SK-N-SH treated with all-trans-retinoic acid at 6 μM for 48 hours (cell line): Measurements from ENCODE around the gene HOXA13.

Experiments
- ATAC-seq: fragments of 200-7000 bp; cut with Tn5 transposase; 3 replicates; pipeline ENCODE4 v1.9.1; 2020; ENCODE audit warnings: mild to moderate bottlenecking, moderate library complexity
- ARNTL ChIP-seq: fragments of 450-650 bp; formaldehyde crosslinking; IDR thresholded peaks from 2 replicates; pipeline ENCODE4 v1.5.0; 2020; ENCODE audit warnings: low read depth, mild to moderate bottlenecking, moderate library complexity, borderline replicate concordance
- GLIS3 ChIP-seq: fragments of 250-450 bp; sonication (Bioruptor Pico); IDR thresholded peaks from 2 replicates; pipeline ENCODE4 v1.5.0; 2020; ENCODE audit warnings: mild to moderate bottlenecking, moderate library complexity
- ISL1 ChIP-seq: fragments of 250-450 bp; sonication (Bioruptor Pico); IDR thresholded peaks from 2 replicates; pipeline ENCODE4 v2.1.2; 2022; ENCODE audit warnings: mild to moderate bottlenecking, moderate library complexity
- OSR1 ChIP-seq: fragments of 250-450 bp; sonication (Bioruptor Pico); IDR thresholded peaks from 2 replicates; pipeline ENCODE4 v1.8.0; 2022; ENCODE audit warnings: moderate library complexity, mild to moderate bottlenecking, inconsistent platforms
- PATZ1 ChIP-seq: fragments of 250-450 bp; sonication (Bioruptor Pico); IDR thresholded peaks from 2 replicates; pipeline ENCODE4 v1.8.0; 2020; ENCODE audit warnings: mild to moderate bottlenecking, moderate library complexity, borderline replicate concordance
- PPARA ChIP-seq: fragments of 250-450 bp; sonication (Bioruptor Pico); IDR thresholded peaks from 2 replicates; pipeline ENCODE4 v1.5.0; 2020; ENCODE audit warnings: mild to moderate bottlenecking, borderline replicate concordance
- RARB ChIP-seq: fragments of 250-450 bp; sonication (Bioruptor Pico); IDR thresholded peaks from 2 replicates; pipeline ENCODE4 v1.8.0; 2021; ENCODE audit warnings: mild to moderate bottlenecking, moderate library complexity
- SNAI2 ChIP-seq: fragments of 250-450 bp; sonication (Bioruptor Pico); IDR thresholded peaks from 2 replicates; pipeline ENCODE4 v1.5.0; 2020; ENCODE audit warnings: mild to moderate bottlenecking, moderate library complexity
- TCF4 ChIP-seq: fragments of 250-450 bp; sonication (Bioruptor Pico); IDR thresholded peaks from 2 replicates; pipeline ENCODE4 v1.8.0; 2021; ENCODE audit warnings: mild to moderate bottlenecking, moderate library complexity, borderline replicate concordance
- TOX ChIP-seq: fragments of 250-450 bp; sonication (Bioruptor Pico); IDR thresholded peaks from 2 replicates; pipeline ENCODE4 v1.8.0; 2021; ENCODE audit warnings: mild to moderate bottlenecking, moderate library complexity, borderline replicate concordance
- ZC3H10 ChIP-seq: fragments of 250-450 bp; sonication (Bioruptor Pico); IDR thresholded peaks from 2 replicates; pipeline ENCODE4 v1.5.1; 2021; ENCODE audit warnings: mild to moderate bottlenecking, moderate library complexity
- ZFP3 ChIP-seq: fragments of 250-450 bp; sonication (Bioruptor Pico); IDR thresholded peaks from 2 replicates; pipeline ENCODE4 v1.5.0; 2020; ENCODE audit warnings: mild to moderate bottlenecking, moderate library complexity
- ZFP30 ChIP-seq: fragments of 450-650 bp; formaldehyde crosslinking; IDR thresholded peaks from 2 replicates; pipeline ENCODE4 v1.5.0; 2022; ENCODE audit warnings: mild to moderate bottlenecking, moderate library complexity
- ZNF70 ChIP-seq: fragments of 450-650 bp; formaldehyde crosslinking; IDR thresholded peaks from 2 replicates; pipeline ENCODE4 v1.5.0; 2020; ENCODE audit warnings: mild to moderate bottlenecking, moderate library complexity
- ZNF8 ChIP-seq: fragments of 450-650 bp; formaldehyde crosslinking; IDR thresholded peaks from 2 replicates; pipeline ENCODE4 v1.5.0; 2020; ENCODE audit warnings: mild to moderate bottlenecking, moderate library complexity
- TF ChIP-seq, protein P1 (sequence below): fragments of 250-450 bp; sonication (Bioruptor Pico); IDR thresholded peaks from 2 replicates; pipeline ENCODE4 v1.5.1; 2020; ENCODE audit warnings: low read depth, mild to moderate bottlenecking, moderate library complexity
- TF ChIP-seq, protein P2 (sequence below): fragments of 250-450 bp; sonication (Bioruptor Pico); IDR thresholded peaks from 2 replicates; pipeline ENCODE4 v1.5.1; 2021; ENCODE audit warnings: mild to moderate bottlenecking, moderate library complexity
- TF ChIP-seq, protein P3 (sequence below): fragments of 250-450 bp; sonication (Bioruptor Pico); IDR thresholded peaks from 2 replicates; pipeline ENCODE4 v1.5.0; 2020; ENCODE audit warnings: mild to moderate bottlenecking, moderate library complexity
- TF ChIP-seq, protein P4 (sequence below): fragments of 250-450 bp; sonication (Bioruptor Pico); IDR thresholded peaks from 2 replicates; pipeline ENCODE4 v1.8.0; 2021; ENCODE audit warnings: low read depth, mild to moderate bottlenecking, moderate library complexity, borderline replicate concordance

HOXA13 gene

DNA sequence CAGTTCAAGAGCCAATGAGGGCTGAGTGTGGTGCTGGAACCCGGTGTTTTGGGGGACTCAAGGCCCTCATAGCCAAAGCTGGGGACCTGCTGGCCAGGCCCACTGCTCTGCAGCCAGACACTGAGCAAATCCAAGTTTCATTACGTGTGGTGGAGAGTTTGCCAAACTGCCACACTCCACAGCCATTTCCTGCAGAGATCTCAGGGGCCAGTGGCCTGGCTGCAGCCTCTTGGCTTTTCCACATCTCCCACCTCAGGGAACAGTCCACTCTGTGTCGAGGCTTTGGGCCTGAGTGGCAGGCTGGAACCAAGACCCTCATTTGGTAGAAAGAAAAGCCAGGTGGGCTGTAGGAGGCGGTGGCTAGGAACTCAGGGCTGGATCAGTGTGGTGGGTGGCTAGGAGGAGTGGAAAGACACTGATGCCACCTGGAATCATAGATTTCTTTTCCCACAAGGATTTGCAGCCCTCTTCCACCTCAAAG is 18.1 kb downstream of the HOXA13 start:
- ATAC-seq: no peak
- TF ChIP-seq ZNF70 (CRISPR knock-in tag) (no peak), OSR1 (CRISPR knock-in tag) (no peak), ARNTL (CRISPR knock-in tag) (no peak), TCF4 (CRISPR knock-in tag) (no peak), ZC3H10 (CRISPR knock-in tag) (no peak), TOX (CRISPR knock-in tag) (no peak), RARB (CRISPR knock-in tag) (no peak), ZFP3 (CRISPR knock-in tag) (no peak), ZNF8 (CRISPR knock-in tag) (no peak), PATZ1 (CRISPR knock-in tag) (no peak), PPARA (CRISPR knock-in tag) (no peak), SNAI2 (CRISPR knock-in tag) (no peak), ISL1 (CRISPR knock-in tag) (no peak), ZFP30 (no peak), GLIS3 (CRISPR knock-in tag) (no peak)
- TF ChIP-seq, protein P1, sequence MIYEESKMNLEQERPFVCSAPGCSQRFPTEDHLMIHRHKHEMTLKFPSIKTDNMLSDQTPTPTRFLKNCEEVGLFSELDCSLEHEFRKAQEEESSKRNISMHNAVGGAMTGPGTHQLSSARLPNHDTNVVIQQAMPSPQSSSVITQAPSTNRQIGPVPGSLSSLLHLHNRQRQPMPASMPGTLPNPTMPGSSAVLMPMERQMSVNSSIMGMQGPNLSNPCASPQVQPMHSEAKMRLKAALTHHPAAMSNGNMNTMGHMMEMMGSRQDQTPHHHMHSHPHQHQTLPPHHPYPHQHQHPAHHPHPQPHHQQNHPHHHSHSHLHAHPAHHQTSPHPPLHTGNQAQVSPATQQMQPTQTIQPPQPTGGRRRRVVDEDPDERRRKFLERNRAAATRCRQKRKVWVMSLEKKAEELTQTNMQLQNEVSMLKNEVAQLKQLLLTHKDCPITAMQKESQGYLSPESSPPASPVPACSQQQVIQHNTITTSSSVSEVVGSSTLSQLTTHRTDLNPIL (CRISPR knock-in tag): no peak
- TF ChIP-seq, protein P2, sequence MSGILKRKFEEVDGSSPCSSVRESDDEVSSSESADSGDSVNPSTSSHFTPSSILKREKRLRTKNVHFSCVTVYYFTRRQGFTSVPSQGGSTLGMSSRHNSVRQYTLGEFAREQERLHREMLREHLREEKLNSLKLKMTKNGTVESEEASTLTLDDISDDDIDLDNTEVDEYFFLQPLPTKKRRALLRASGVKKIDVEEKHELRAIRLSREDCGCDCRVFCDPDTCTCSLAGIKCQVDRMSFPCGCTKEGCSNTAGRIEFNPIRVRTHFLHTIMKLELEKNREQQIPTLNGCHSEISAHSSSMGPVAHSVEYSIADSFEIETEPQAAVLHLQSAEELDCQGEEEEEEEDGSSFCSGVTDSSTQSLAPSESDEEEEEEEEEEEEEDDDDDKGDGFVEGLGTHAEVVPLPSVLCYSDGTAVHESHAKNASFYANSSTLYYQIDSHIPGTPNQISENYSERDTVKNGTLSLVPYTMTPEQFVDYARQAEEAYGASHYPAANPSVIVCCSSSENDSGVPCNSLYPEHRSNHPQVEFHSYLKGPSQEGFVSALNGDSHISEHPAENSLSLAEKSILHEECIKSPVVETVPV (CRISPR knock-in tag): no peak
- TF ChIP-seq, protein P3, sequence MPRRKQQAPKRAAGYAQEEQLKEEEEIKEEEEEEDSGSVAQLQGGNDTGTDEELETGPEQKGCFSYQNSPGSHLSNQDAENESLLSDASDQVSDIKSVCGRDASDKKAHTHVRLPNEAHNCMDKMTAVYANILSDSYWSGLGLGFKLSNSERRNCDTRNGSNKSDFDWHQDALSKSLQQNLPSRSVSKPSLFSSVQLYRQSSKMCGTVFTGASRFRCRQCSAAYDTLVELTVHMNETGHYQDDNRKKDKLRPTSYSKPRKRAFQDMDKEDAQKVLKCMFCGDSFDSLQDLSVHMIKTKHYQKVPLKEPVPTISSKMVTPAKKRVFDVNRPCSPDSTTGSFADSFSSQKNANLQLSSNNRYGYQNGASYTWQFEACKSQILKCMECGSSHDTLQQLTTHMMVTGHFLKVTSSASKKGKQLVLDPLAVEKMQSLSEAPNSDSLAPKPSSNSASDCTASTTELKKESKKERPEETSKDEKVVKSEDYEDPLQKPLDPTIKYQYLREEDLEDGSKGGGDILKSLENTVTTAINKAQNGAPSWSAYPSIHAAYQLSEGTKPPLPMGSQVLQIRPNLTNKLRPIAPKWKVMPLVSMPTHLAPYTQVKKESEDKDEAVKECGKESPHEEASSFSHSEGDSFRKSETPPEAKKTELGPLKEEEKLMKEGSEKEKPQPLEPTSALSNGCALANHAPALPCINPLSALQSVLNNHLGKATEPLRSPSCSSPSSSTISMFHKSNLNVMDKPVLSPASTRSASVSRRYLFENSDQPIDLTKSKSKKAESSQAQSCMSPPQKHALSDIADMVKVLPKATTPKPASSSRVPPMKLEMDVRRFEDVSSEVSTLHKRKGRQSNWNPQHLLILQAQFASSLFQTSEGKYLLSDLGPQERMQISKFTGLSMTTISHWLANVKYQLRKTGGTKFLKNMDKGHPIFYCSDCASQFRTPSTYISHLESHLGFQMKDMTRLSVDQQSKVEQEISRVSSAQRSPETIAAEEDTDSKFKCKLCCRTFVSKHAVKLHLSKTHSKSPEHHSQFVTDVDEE (CRISPR knock-in tag): no peak
- TF ChIP-seq, protein P4, sequence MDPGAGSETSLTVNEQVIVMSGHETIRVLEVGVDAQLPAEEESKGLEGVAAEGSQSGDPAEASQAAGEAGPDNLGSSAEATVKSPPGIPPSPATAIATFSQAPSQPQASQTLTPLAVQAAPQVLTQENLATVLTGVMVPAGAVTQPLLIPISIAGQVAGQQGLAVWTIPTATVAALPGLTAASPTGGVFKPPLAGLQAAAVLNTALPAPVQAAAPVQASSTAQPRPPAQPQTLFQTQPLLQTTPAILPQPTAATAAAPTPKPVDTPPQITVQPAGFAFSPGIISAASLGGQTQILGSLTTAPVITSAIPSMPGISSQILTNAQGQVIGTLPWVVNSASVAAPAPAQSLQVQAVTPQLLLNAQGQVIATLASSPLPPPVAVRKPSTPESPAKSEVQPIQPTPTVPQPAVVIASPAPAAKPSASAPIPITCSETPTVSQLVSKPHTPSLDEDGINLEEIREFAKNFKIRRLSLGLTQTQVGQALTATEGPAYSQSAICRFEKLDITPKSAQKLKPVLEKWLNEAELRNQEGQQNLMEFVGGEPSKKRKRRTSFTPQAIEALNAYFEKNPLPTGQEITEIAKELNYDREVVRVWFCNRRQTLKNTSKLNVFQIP: no peak

GRCh38 chr7:27180431-27181420 is 19.2 kb downstream of the HOXA13 start:
- ATAC-seq: no peak
- no peak for TF ChIP-seq RARB (CRISPR knock-in tag)
- TF ChIP-seq, protein P3 (CRISPR knock-in tag): no peak
- no peak for TF ChIP-seq ZFP30
- no peak for TF ChIP-seq PPARA (CRISPR knock-in tag)
- no peak for TF ChIP-seq GLIS3 (CRISPR knock-in tag)
- TF ChIP-seq, protein P4: no peak
- no peak for TF ChIP-seq TCF4 (CRISPR knock-in tag)
